Measurements from ENCODE around the gene SEMA6D.

DNA sequence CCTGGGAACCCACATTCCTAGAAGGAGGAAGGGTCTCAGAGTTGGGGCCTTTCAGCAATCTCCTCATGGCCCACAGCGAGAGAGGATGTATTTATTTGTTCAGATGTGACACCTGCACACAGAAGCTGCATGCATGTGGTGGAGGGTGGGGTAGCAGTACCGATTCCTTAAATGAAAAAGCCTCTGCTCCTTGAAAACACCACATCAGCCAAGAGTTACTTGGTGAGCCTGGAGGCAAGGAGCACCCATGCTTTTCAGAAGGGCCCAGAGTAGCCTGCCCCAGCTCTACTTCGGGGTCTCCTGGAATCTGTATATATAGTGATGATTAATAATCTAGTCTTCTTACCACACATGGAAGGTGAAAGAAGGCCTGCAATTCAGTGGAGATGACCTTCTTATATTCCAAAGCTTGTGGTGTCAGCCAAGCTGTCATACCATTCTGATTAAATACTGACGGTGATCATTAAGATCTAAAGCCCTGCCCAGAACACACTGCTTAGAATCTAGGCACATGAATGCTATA, 33.5 kb downstream of the SEMA6D start:
- TF ChIP-seq CTCF (IDR thresholded peaks at IDR 0.05; ENCODE audit: extremely low read depth in 1 of 2, insufficient read depth in 1 of 2, low read depth in 1 of 2, low read length in 2 of 2) (no peak), POLR2A (IDR thresholded peaks at IDR 0.05; ENCODE audit: low read depth, low read length) (no peak), MYC (IDR thresholded peaks at IDR 0.05; ENCODE audit: low read depth, low read length) (no peak), EZH2 (IDR thresholded peaks at IDR 0.05; ENCODE audit: borderline replicate concordance, low read depth, low read length, severe bottlenecking) (no peak)

Data from endothelial cell of umbilical vein (primary cell).